Muscle layer of colon (tissue), 2 donors: ENCODE measurements around the gene CA12.
"Not testable (repeated sequence)": the region's sequence is repeated elsewhere in the genome, so short reads cannot be mapped to it uniquely, and the experiment has no call there.

Source experiments
- H3K27ac ChIP-seq: one replicate; pipeline ENCODE4 v1.7.0; 2013; ENCODE audit warnings: low read depth, mild to moderate bottlenecking, low read length, moderate library complexity
- H3K27me3 ChIP-seq, 2 donors: one replicate each; pipeline ENCODE4 v1.7.0; 2013; ENCODE audit warnings: low read length in 2 of 2, mild to moderate bottlenecking in 2 of 2; ENCODE audit not compliant: insufficient read depth in 2 of 2, control insufficient read depth in 1 of 2
- H3K36me3 ChIP-seq: one replicate; pipeline ENCODE4 v1.7.0; 2013; ENCODE audit warnings: mild to moderate bottlenecking, low read length; ENCODE audit not compliant: insufficient read depth
- H3K4me1 ChIP-seq: one replicate; pipeline ENCODE4 v1.7.0; 2013; ENCODE audit warnings: mild to moderate bottlenecking, low read length; ENCODE audit not compliant: insufficient read depth
- H3K4me3 ChIP-seq, 2 donors: one replicate each; pipeline ENCODE4 v1.7.0; 2013; ENCODE audit warnings: low read length in 2 of 2, low read depth in 1 of 2, mild to moderate bottlenecking in 1 of 2, moderate library complexity in 1 of 2
- H3K9ac ChIP-seq: one replicate; pipeline ENCODE4 v1.7.0; 2013; ENCODE audit warnings: low read length
- H3K9me3 ChIP-seq: one replicate; pipeline ENCODE4 v1.7.0; 2013; ENCODE audit warnings: mild to moderate bottlenecking, low read length
- donor health status: abdominal sarcoma.
- donor health status: Adenocarcinoma of cecum.

The CA12 gene

DNA sequence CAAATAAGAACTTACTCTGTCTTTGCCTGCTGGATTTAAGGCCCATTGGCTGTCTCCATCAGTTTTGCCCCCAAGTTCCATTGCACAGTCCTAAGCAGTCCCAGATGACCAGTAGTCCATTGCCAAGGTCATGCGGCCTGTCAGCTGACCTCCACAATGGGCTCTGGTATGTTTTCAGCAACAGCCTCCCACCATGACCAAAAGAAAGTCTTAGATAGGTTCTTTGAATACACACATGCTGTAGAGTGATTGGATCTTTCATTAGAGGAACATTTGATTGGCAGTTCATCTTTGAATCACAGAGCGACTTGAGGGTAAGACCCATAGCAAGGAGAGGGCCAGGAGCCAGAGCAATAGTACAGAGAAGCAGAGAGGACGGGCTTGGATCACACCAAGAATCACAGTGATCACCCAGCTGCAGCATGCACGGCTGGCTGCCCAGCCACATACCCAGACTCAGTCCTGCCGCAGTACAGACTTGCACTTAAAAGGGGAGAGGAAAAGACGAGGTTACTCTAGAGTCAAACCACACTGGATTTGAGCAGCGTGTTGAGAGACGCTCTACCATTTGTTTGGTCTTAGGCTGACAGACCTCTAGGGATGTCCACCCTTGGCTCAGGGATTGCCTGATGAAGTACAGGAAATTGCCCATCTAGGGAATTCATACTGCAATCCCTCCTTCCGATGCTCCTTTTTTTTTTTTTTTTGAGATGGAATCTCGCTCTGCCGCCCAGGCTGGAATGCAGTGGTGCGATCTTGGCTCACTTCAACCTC, 53.8 kb downstream of the CA12 start:
- H3K36me3 ChIP-seq = no peaks in the 10 kb centered on the region
- no peak overlapping the region for H3K27ac ChIP-seq
- no peak overlapping the region for H3K4me3 ChIP-seq
- H3K9ac ChIP-seq = no peak overlapping the region
- H3K27me3 ChIP-seq = no peaks in the 10 kb centered on the region
- H3K9me3 ChIP-seq = no peaks in the 10 kb centered on the region
- H3K4me1 ChIP-seq = peaks cover 18% of the 10 kb centered on the region

DNA sequence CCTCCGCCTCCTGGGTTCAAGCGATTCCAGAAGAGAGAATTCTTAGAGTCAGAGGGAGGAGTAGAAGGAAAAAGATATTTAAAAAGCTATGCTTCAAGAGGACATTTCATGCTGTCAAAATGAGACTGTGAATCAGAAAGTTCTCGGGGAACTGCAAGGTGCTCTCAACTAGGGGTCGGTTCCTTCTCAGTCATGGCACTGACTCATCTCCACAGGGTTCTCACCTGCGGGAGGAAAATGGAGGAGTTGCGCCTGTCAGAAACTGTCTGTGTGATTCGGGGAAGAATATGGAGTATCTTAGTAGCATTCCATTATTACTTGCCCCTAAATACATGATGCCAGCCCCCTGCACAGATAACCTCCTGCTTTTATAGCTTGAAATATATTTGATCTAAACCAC, 56.9 kb downstream of the CA12 start:
- Histone ChIP-seq H3K9me3 (no peaks in the 10 kb centered on the region), H3K27ac (no peak overlapping the region), H3K36me3 (no peaks in the 10 kb centered on the region), H3K4me3 (no peak overlapping the region), H3K4me1 (no peaks in the 10 kb centered on the region), H3K9ac (no peak overlapping the region), H3K27me3 (no peaks in the 10 kb centered on the region)

DNA sequence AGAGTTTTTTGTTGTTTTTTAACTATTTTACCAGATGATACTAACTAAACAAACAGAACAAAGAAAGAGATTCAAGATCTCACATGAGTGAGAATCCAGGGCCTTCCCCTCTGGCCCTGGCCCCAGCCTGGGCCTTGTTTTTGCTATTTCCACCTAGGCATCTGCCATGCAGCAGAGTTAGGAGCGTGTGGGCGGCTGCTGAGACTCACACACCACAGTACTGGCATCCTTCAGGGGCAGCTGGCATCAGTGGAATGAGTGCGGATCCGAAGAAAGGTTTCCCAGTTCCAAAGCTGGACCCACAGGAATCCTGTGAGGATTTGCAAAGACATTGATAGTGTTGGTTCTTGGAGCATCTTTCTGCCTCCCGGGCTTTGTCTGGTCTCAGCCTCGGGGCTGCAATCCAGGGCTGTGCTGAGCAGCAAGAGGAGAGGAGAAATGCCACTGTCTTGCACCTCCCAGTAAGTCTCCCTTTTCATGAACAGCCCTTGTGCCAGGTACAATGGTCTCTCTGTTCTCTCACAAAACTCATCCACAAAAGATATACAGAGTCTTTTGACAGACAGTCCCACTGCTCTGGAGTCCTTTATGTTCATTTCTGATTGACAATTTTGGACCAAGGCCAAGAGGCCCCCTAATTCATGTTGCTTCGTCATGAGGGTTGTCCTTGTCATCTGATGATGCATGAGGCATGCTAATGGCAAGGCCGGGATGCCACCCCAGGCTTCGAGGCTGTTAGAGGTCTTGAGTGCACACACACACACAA, 57.7 kb downstream of the CA12 start:
- no peak overlapping the region for H3K9ac ChIP-seq
- no peak overlapping the region for H3K4me3 ChIP-seq

GRCh38 chr15:63322541-63322940, 59.1 kb downstream of the CA12 start:
- H3K9ac ChIP-seq = no peak overlapping the region
- H3K27ac ChIP-seq = no peak overlapping the region
- no peaks in the 10 kb centered on the region for H3K4me1 ChIP-seq
- no peaks in the 10 kb centered on the region for H3K27me3 ChIP-seq
- H3K36me3 ChIP-seq = no peaks in the 10 kb centered on the region
- H3K9me3 ChIP-seq = no peaks in the 10 kb centered on the region
- H3K4me3 ChIP-seq = no peak overlapping the region

More for the DNA sequence above, 57.7 kb downstream of the CA12 start:
- no peaks in the 10 kb centered on the region for H3K9me3 ChIP-seq
- H3K27me3 ChIP-seq = no peaks in the 10 kb centered on the region
- H3K36me3 ChIP-seq = no peaks in the 10 kb centered on the region
- H3K4me1 ChIP-seq = no peaks in the 10 kb centered on the region
- H3K27ac ChIP-seq = no peak overlapping the region

DNA sequence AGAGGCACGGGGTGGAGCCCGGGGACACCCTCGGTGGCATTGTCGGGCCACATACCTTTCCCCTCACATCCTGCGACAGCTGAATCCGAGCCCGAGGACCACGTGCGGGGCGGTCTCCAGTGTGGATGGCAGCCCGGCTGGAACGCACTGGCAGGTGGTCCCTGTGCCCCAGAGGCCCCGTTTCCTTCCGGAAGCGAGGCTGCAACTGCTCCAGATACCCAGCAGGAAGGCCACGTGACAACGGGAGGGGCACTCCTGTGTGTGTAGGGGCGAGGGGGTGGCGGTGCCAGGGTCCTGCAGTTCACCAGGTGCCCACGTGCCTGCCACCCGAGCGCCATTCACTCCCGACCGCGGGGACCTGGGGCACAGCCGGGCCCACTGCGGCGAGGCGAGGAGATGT, 60.2 kb downstream of the CA12 start:
- Histone ChIP-seq H3K4me1 (no peaks in the 10 kb centered on the region), H3K36me3 (no peaks in the 10 kb centered on the region), H3K27ac (no peak overlapping the region), H3K9me3 (no peaks in the 10 kb centered on the region), H3K9ac (no peak overlapping the region), H3K27me3 (no peaks in the 10 kb centered on the region), H3K4me3 (no peak overlapping the region)

GRCh38 chr15:63320981-63321380, 60.7 kb downstream of the CA12 start:
- not testable (repeated sequence) for H3K4me3 ChIP-seq, H3K36me3 ChIP-seq, H3K27ac ChIP-seq, H3K9me3 ChIP-seq, H3K27me3 ChIP-seq, H3K9ac ChIP-seq, H3K4me1 ChIP-seq

- not testable (repeated sequence) for H3K4me3 ChIP-seq, H3K27me3 ChIP-seq, H3K36me3 ChIP-seq, H3K27ac ChIP-seq, H3K4me1 ChIP-seq, H3K9me3 ChIP-seq, H3K9ac ChIP-seq
Measured at GRCh38 chr15:63320446-63320845, 61.2 kb downstream of the CA12 start.

GRCh38 chr15:63319065-63319464, 62.6 kb downstream of the CA12 start:
- Histone ChIP-seq H3K27ac (no peak overlapping the region), H3K4me1 (no peaks in the 10 kb centered on the region), H3K27me3 (no peaks in the 10 kb centered on the region), H3K9me3 (no peaks in the 10 kb centered on the region), H3K9ac (no peak overlapping the region), H3K36me3 (no peaks in the 10 kb centered on the region), H3K4me3 (no peak overlapping the region)

- Histone ChIP-seq H3K4me3 (no peak overlapping the region), H3K27ac (no peak overlapping the region), H3K27me3 (no peaks in the 10 kb centered on the region), H3K4me1 (no peaks in the 10 kb centered on the region), H3K36me3 (no peaks in the 10 kb centered on the region), H3K9me3 (no peaks in the 10 kb centered on the region), H3K9ac (no peak overlapping the region)
Measured at GRCh38 chr15:63318344-63318743, 63.3 kb downstream of the CA12 start.

- Histone ChIP-seq H3K36me3 (no peaks in the 10 kb centered on the region), H3K4me3 (no peak overlapping the region), H3K4me1 (no peaks in the 10 kb centered on the region), H3K9me3 (no peaks in the 10 kb centered on the region), H3K27me3 (no peaks in the 10 kb centered on the region), H3K9ac (no peak overlapping the region), H3K27ac (no peak overlapping the region)
Measured at GRCh38 chr15:63314409-63314808, 67.2 kb downstream of the CA12 start.

GRCh38 chr15:63313825-63314224, 67.8 kb downstream of the CA12 start:
- Histone ChIP-seq H3K9me3 (no peaks in the 10 kb centered on the region), H3K9ac (no peak overlapping the region), H3K27ac (no peak overlapping the region), H3K27me3 (no peaks in the 10 kb centered on the region), H3K4me1 (no peaks in the 10 kb centered on the region), H3K36me3 (no peaks in the 10 kb centered on the region), H3K4me3 (no peak overlapping the region)

- no peaks in the 10 kb centered on the region for H3K9me3 ChIP-seq
- H3K4me1 ChIP-seq = no peaks in the 10 kb centered on the region
- no peak overlapping the region for H3K9ac ChIP-seq
- no peak overlapping the region for H3K27ac ChIP-seq
- H3K36me3 ChIP-seq = no peaks in the 10 kb centered on the region
- H3K4me3 ChIP-seq = no peak overlapping the region
- no peaks in the 10 kb centered on the region for H3K27me3 ChIP-seq
Measured at GRCh38 chr15:63312286-63312685, 69.4 kb downstream of the CA12 start.
